ENCODE measurements around the gene MAP3K15. TPM values are rescaled to one million over a fixed set of nuclear protein-coding genes. Genes with fewer than 3 reads are reported as not detected.

MAP3K15 gene
- total RNA-seq, 2 experiments from 2014 or later, result 0.31 to 0.37 TPM

GRCh38 chrX:19332983-19333382 lies 182.3 kb downstream of the MAP3K15 start:
- Mint-ChIP-seq H3K9me3 (ENCODE audit: insufficient read depth) (no peaks in the 10 kb centered on the region), H3K4me3 (no peak overlapping the region), H3K36me3 (ENCODE audit: low read depth) (no peaks in the 10 kb centered on the region), H3K27me3 (ENCODE audit: low read depth) (no peaks in the 10 kb centered on the region), H3K4me1 (ENCODE audit: low read depth) (peaks cover 1% of the 10 kb centered on the region), H3K27ac (no peak overlapping the region)
- ATAC-seq, result no peak
- CTCF ChIA-PET, result interaction anchor here (1.0 to 2.7 kb wide), 6 partner anchors 8 to 943 kb away, joined by 3 to 7 read pairs (median 4); no protein-coding TSS in a partner anchor
- POLR2A ChIA-PET, result no interaction called here
- DNase-seq, result no peak

GRCh38 chrX:19331831-19332230 lies 183.5 kb downstream of the MAP3K15 start:
- Mint-ChIP-seq H3K9me3 (ENCODE audit: insufficient read depth) (no peaks in the 10 kb centered on the region), H3K27ac (no peak overlapping the region), H3K27me3 (ENCODE audit: low read depth) (no peaks in the 10 kb centered on the region), H3K36me3 (ENCODE audit: low read depth) (no peaks in the 10 kb centered on the region), H3K4me1 (ENCODE audit: low read depth) (peaks cover 1% of the 10 kb centered on the region), H3K4me3 (no peak overlapping the region)
- ChIA-PET CTCF (interaction anchor here (1.6 kb wide), 1 partner anchor 347 kb away, joined by 5 read pairs; no protein-coding TSS in a partner anchor), POLR2A (no interaction called here)
- DNase-seq (no peak), ATAC-seq (no peak)

- Mint-ChIP-seq H3K9me3 (ENCODE audit: insufficient read depth) (no peaks in the 10 kb centered on the region), H3K4me3 (no peak overlapping the region), H3K27ac (no peak overlapping the region), H3K27me3 (ENCODE audit: low read depth) (no peaks in the 10 kb centered on the region), H3K36me3 (ENCODE audit: low read depth) (no peaks in the 10 kb centered on the region), H3K4me1 (ENCODE audit: low read depth) (no peaks in the 10 kb centered on the region)
- ATAC-seq (no peak), DNase-seq (no peak)
- POLR2A ChIA-PET, result no interaction called here
- CTCF ChIA-PET, result no interaction called here
Measured at GRCh38 chrX:19326567-19326966, 188.7 kb downstream of the MAP3K15 start.

Other genes starting within 250 kb of the MAP3K15 start
- gene PDHA1, start 171.6 kb downstream of the MAP3K15 start, total RNA-seq, result 100 to 1,000 TPM; 154 to 160 TPM

Measured in activated CD8-positive, alpha-beta T cell treated with anti-CD3 and anti-CD28 coated beads, Interleukin-2, amount 10 ng/mL, durations not matched to agents 7 days and 5 days (primary cell).